B cell (primary cell): Measurements from ENCODE around the gene EHF. TPM values are rescaled to one million over a fixed set of nuclear protein-coding genes. Genes with fewer than 3 reads are reported as not detected.

Source experiments
- ATAC-seq: fragments of 200-7000 bp; cut with Tn5 transposase; one replicate; pipeline ENCODE4 v1.10.0; 2021; ENCODE audit warnings: low read depth, mild to moderate bottlenecking, moderate number of reproducible peaks, moderate library complexity
- CTCF ChIA-PET: fragments of 350-600 bp; sonication (Branson Sonifier 250); formaldehyde crosslinking; loops from one replicate; lab custom pipeline; 2021; ENCODE audit warnings: antibody characterized with exemption, inconsistent platforms; lab: Charles Lee
- POLR2A ChIA-PET: fragments of 350-600 bp; sonication (Branson Sonifier 250); formaldehyde crosslinking; loops from one replicate; lab custom pipeline; 2021; ENCODE audit warnings: antibody characterized with exemption; lab: Charles Lee
- DNase-seq: peaks from one replicate; pipeline ENCODE4 v3.0.0; 2013
- H2AFZ ChIP-seq: 2 replicates; pipeline ENCODE4 v1.6.1; 2012; ENCODE audit warnings: mild to moderate bottlenecking, low read depth, low read length; ENCODE audit not compliant: insufficient read depth, poor library complexity, severe bottlenecking
- H3K27ac ChIP-seq, 2 donors: 1 replicate in 1 of 2; 2 replicates in 1 of 2; pipeline ENCODE4 v1.5.1; 2012 to 2013; ENCODE audit warnings: low read length in 2 of 2, mild to moderate bottlenecking in 2 of 2, moderate library complexity in 1 of 2
- H3K27me3 ChIP-seq, 4 experiments: fragments of 200-600 bp in 1 of 4; sonication (generic) in 1 of 4; replicated peaks in 1 of 4; 1 replicate in 2 of 4; 2 replicates in 2 of 4; pipeline versions ENCODE4 v1.6.1 to v1.7.0; 2013 to 2016; ENCODE audit warnings: low read length in 3 of 4, mild to moderate bottlenecking in 2 of 4, mixed read lengths in 1 of 4, moderate library complexity in 1 of 4; ENCODE audit not compliant: insufficient read depth in 4 of 4, control insufficient read depth in 3 of 4; ENCODE audit errors: control extremely low read depth in 1 of 4
- H3K36me3 ChIP-seq, 2 experiments: replicated peaks in 1 of 2; 1 replicate in 1 of 2; 2 replicates in 1 of 2; pipeline versions ENCODE4 v1.6.1 to v1.7.1; 2013; ENCODE audit warnings: low read length in 1 of 2; ENCODE audit not compliant: insufficient read depth in 2 of 2, control insufficient read depth in 1 of 2; ENCODE audit errors: control extremely low read depth in 1 of 2, extremely low read depth in 1 of 2
- H3K4me1 ChIP-seq, 2 donors: fragments of 200-600 bp in 1 of 2; sonication (generic) in 1 of 2; 1 replicate in 1 of 2; 2 replicates in 1 of 2; pipeline versions ENCODE4 v1.5.1 to v1.6.1; 2013 to 2017; ENCODE audit warnings: low read length in 2 of 2; ENCODE audit not compliant: control insufficient read depth in 2 of 2, insufficient read depth in 2 of 2
- H3K4me2 ChIP-seq: replicated peaks from 2 replicates; pipeline ENCODE3; 2012; ENCODE audit warnings: mild to moderate bottlenecking, low read depth, low read length; ENCODE audit not compliant: poor library complexity, severe bottlenecking
- H3K4me3 ChIP-seq, 5 experiments: fragments of 200-600 bp in 1 of 5; sonication (generic) in 1 of 5; 1 replicate in 3 of 5; 2 replicates in 2 of 5; pipeline versions ENCODE4 v1.5.1 to v1.7.0; 2011 to 2016; ENCODE audit warnings: low read length in 4 of 5, mild to moderate bottlenecking in 4 of 5, low read depth in 2 of 5, control low read depth in 1 of 5, moderate library complexity in 1 of 5; ENCODE audit not compliant: insufficient read depth in 1 of 5; ENCODE audit errors: control extremely low read depth in 1 of 5, extremely low read depth in 1 of 5
- H3K79me2 ChIP-seq: fragments of 200-600 bp; sonication (generic); one replicate; pipeline ENCODE4 v1.6.0; 2016; ENCODE audit warnings: low read length; ENCODE audit not compliant: control insufficient read depth, insufficient read depth
- H3K9ac ChIP-seq: fragments of 200-600 bp; sonication (generic); 2 replicates; pipeline ENCODE4 v1.6.1; 2017; ENCODE audit warnings: mild to moderate bottlenecking, low read length, moderate library complexity
- H3K9me3 ChIP-seq, 3 donors: one replicate each; pipeline versions ENCODE4 v1.6.1 to v1.7.1; 2013; ENCODE audit warnings: low read length in 2 of 3; ENCODE audit not compliant: control insufficient read depth in 2 of 3, insufficient read depth in 1 of 3; ENCODE audit errors: control extremely low read depth in 1 of 3
- H4K20me1 ChIP-seq: 2 replicates; pipeline ENCODE4 v1.6.0; 2012; ENCODE audit warnings: mild to moderate bottlenecking, low read length; ENCODE audit not compliant: insufficient read depth, control insufficient read depth, poor library complexity, severe bottlenecking
- H3K27ac Mint-ChIP-seq: one replicate; pipeline ENCODE4 v1.8.0; 2021; ENCODE audit warnings: mixed read lengths
- H3K27me3 Mint-ChIP-seq: one replicate; pipeline ENCODE4 v1.8.0; 2021; ENCODE audit warnings: mixed read lengths
- H3K4me1 Mint-ChIP-seq: one replicate; pipeline ENCODE4 v1.8.0; 2021; ENCODE audit warnings: mixed read lengths
- H3K4me3 Mint-ChIP-seq: one replicate; pipeline ENCODE4 v1.8.0; 2021; ENCODE audit warnings: mixed read lengths
- H3K9me3 Mint-ChIP-seq: one replicate; pipeline ENCODE4 v1.8.0; 2022; ENCODE audit warnings: mixed read lengths; ENCODE audit not compliant: insufficient read depth
- EZH2 ChIP-seq: IDR thresholded peaks from 2 replicates; pipeline ENCODE4 v1.6.1; 2012; ENCODE audit warnings: borderline replicate concordance, low read depth, mild to moderate bottlenecking, moderate library complexity, low read length; ENCODE audit not compliant: insufficient read depth, poor library complexity, severe bottlenecking
- WGBS: methylation state at CpG from one replicate; pipeline ENCODE4 v1.1.5; 2013; ENCODE audit warnings: missing lambda C conversion rate; ENCODE audit not compliant: insufficient coverage; 5-methylcytosine and 5-hydroxymethylcytosine counted together
- intact Hi-C: fragments of 100-400 bp; cut with micrococcal nuclease; formaldehyde crosslinking; loops from one replicate; pipeline ENCODE4 v1.10.0; 2022
- polyA minus RNA-seq: library from RNA; depleted of rRNA, polyadenylated mRNA; stranded (reverse); fragments of >200 nt; gene quantifications from 2 replicates; pipeline ENCODE4 v1.2.3, GENCODE V29; 2012
- polyA plus RNA-seq: library from polyadenylated mRNA; depleted of rRNA; stranded (reverse); fragments of >200 nt; gene quantifications from 2 replicates; pipeline ENCODE4 v1.2.3, GENCODE V29; 2012
- total RNA-seq, 2 donors: library from RNA; stranded (reverse); fragments of 120-200 nt in 1 of 2; gene quantifications; 1 replicate in 1 of 2; 2 replicates in 1 of 2; pipeline versions ENCODE4 v1.2.3 to v1.2.4, GENCODE V29; 2013 to 2022
- TF ChIP-seq, protein P1 (sequence below): fragments of 200-600 bp; IDR thresholded peaks from one replicate; pipeline ENCODE4 v1.8.0; 2022; ENCODE audit warnings: antibody characterized with exemption, mild to moderate bottlenecking

The EHF gene
- total RNA-seq (0.24 TPM in 1 of 2 replicates, not detected in the other), polyA plus RNA-seq (not detected in 2 replicates), polyA minus RNA-seq (not detected in 2 replicates)
- 0.16 TPM for total RNA-seq (2013)

DNA sequence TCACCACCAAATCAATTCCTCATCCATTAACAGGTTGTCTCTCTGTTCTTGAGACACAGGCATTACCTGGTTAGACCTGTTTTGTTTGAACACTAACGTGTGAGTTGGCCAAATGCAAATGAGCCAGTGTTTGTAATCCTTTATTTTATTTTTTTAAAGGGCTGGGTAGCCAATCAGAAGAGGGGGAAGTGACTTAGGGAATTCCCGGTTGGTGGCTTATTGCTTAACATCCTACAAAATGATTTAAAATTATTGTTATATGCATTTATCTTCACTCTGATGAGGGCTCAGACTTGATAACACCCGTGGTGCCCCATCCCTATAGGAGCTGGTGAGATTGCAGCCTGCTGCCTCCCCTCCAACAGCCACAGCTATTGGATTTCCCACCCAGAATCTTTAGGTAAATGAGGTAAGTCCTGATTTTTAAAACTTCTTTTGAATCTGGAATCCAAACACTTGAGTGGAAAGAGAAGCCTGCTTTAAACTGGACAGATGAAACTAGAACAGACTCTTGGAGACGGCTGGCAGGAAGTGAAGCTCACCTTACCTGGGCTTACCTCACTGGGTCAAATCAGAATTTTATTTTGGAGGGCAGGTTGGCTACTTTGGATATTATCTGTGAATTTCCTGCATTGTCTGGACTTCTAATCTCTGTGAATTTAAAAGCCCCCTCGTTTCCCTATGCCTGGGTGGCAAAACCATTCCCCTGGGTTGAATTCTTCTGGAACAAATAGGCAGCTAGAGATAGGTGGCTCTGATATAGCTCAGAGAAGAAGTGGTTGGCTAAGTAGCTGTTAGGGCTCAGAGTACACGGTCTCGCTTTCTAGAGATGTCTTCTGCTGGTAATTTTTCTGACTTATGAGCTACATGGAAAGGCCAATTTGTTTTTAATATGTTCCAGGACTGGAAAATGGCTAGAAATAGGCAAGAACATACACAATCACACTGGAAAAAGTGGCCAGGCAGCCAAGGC, at the start of gene EHF:
EHF (plus strand) TSS at position 274 of the 973 bp plus-strand sequence. CDS start 21,538 bp downstream, outside the sequence.
- H3K27me3 Mint-ChIP-seq = peaks cover 5% of the 10 kb centered on the region
- no peak for ATAC-seq
- H3K4me1 ChIP-seq = peaks cover 0 to 13% of the 10 kb centered on the region in 2 donors
- H3K4me1 Mint-ChIP-seq = peaks cover 19% of the 10 kb centered on the region
- no peak within 1 kb of the TSS for H3K27ac ChIP-seq
- intact Hi-C loops = no loop called here
- H3K4me2 ChIP-seq = no peak within 1 kb of the TSS
- peaks cover 0 to 7% (median 0%) of the 10 kb centered on the region in 4 experiments for H3K27me3 ChIP-seq
- H3K9me3 Mint-ChIP-seq = no peaks in the 10 kb centered on the region
- no peaks in the 10 kb centered on the region for H3K79me2 ChIP-seq
- H3K27ac Mint-ChIP-seq = no peak within 1 kb of the TSS
- no peak for TF ChIP-seq EZH2
- TF ChIP-seq, protein P1, sequence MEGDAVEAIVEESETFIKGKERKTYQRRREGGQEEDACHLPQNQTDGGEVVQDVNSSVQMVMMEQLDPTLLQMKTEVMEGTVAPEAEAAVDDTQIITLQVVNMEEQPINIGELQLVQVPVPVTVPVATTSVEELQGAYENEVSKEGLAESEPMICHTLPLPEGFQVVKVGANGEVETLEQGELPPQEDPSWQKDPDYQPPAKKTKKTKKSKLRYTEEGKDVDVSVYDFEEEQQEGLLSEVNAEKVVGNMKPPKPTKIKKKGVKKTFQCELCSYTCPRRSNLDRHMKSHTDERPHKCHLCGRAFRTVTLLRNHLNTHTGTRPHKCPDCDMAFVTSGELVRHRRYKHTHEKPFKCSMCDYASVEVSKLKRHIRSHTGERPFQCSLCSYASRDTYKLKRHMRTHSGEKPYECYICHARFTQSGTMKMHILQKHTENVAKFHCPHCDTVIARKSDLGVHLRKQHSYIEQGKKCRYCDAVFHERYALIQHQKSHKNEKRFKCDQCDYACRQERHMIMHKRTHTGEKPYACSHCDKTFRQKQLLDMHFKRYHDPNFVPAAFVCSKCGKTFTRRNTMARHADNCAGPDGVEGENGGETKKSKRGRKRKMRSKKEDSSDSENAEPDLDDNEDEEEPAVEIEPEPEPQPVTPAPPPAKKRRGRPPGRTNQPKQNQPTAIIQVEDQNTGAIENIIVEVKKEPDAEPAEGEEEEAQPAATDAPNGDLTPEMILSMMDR = no peak
- H4K20me1 ChIP-seq = no peaks in the 10 kb centered on the region
- H2AFZ ChIP-seq = no peak within 1 kb of the TSS
- no peaks in the 10 kb centered on the region for H3K9me3 ChIP-seq
- 86% methylated on average over 1 of the region's 7 CpGs for WGBS
- H3K4me3 ChIP-seq = no peak within 1 kb of the TSS
- H3K9ac ChIP-seq = no peak within 1 kb of the TSS
- POLR2A ChIA-PET = no interaction called here
- no peaks in the 10 kb centered on the region for H3K36me3 ChIP-seq
- CTCF ChIA-PET = interaction anchor here (0.6 to 1.1 kb wide), 2 partner anchors 35 to 297 kb away, joined by 4 to 5 read pairs; no protein-coding TSS in a partner anchor
- DNase-seq = no peak
- H3K4me3 Mint-ChIP-seq = no peak within 1 kb of the TSS

DNA sequence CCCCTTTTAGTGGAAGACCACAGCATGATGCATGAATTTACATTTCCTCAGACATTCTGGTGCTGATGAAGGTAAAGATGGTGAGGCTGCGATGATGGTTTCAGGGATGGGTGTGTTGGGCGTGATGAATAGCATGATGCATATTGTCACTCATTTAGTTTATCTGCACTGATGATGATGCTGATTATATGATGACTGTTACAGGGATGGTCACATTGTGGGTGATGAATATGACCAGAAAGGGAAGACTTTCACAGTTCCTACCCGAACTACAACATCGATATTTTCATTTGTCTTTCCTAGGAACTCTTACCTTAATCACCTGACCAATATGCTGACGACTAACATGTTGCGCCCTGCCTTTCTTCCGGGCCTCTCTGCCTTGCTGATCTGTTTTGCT, 47.4 kb upstream of the EHF start:
- Histone ChIP-seq H3K9ac (no peak overlapping the region), H3K36me3 (no peaks in the 10 kb centered on the region), H3K9me3 (no peaks in the 10 kb centered on the region), H3K4me1 (no peaks in the 10 kb centered on the region), H3K79me2 (no peaks in the 10 kb centered on the region), H3K27ac (no peak overlapping the region), H3K27me3 (peaks cover 0 to 26% (median 19%) of the 10 kb centered on the region in 4 experiments), H4K20me1 (no peaks in the 10 kb centered on the region), H3K4me3 (no peak overlapping the region), H3K4me2 (no peak overlapping the region), H2AFZ (no peak overlapping the region)
- Mint-ChIP-seq H3K9me3 (no peaks in the 10 kb centered on the region), H3K4me1 (no peaks in the 10 kb centered on the region), H3K27ac (no peak overlapping the region), H3K27me3 (peaks cover 56% of the 10 kb centered on the region), H3K4me3 (no peak overlapping the region)
- no peak for ATAC-seq
- 79% methylated on average over 5 of the region's 7 CpGs for WGBS
- no peak for TF ChIP-seq EZH2
- TF ChIP-seq, protein P1 = no peak
- CTCF ChIA-PET = no interaction called here
- POLR2A ChIA-PET = no interaction called here
- intact Hi-C loops = no loop called here
- no peak for DNase-seq
